NB4 (cell line): ENCODE results near the gene WDR76.

ENCODE experiments used
- DNase-seq: peaks from one replicate; pipeline ENCODE4 v3.0.0; 2010; ENCODE audit warnings: low read depth
- H3K4me3 ChIP-seq: one replicate; pipeline ENCODE4 v1.5.1; 2011; ENCODE audit warnings: mild to moderate bottlenecking, low read depth, low read length, moderate library complexity
- MYC ChIP-seq: IDR thresholded peaks from 2 replicates; pipeline ENCODE4 v1.6.1; 2011; ENCODE audit warnings: low read depth, low read length
- POLR2A ChIP-seq: IDR thresholded peaks from 2 replicates; pipeline ENCODE4 v1.6.1; 2011; ENCODE audit warnings: mild to moderate bottlenecking; ENCODE audit not compliant: insufficient read length; ENCODE audit errors: extremely low read depth
- TF ChIP-seq, protein P1 (sequence below): IDR thresholded peaks from 2 replicates; pipeline ENCODE4 v1.6.1; 2011; ENCODE audit warnings: low read depth, low read length
- TF ChIP-seq, protein P2 (sequence below): IDR thresholded peaks from one replicate; pipeline ENCODE4 v1.5.1; 2012; ENCODE audit warnings: low read depth, low read length

WDR76 gene

DNA sequence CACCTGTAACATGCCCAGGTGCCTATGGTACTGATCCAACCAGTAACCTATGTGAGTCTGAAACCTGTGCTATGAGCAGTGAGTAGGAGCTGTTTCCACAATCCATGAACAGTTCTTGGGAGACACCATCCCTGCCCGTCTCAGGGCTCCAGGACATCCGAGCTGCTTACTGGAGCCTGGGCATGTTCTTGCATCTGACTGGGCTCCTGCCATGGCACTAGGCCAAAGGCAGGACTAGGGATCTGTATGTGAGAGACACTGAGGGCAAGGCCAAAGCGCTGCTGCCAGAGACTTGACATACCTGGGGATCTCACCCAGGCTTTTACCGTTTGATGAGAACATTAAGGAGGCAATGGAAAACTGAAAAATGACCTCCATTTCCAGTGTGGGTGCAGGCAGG is 59.8 kb downstream of the WDR76 start:
- TF ChIP-seq, protein P1, sequence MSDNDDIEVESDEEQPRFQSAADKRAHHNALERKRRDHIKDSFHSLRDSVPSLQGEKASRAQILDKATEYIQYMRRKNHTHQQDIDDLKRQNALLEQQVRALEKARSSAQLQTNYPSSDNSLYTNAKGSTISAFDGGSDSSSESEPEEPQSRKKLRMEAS, result no peak
- no peak for TF ChIP-seq MYC
- H3K4me3 ChIP-seq, result no peak overlapping the region
- DNase-seq, result no peak

DNA sequence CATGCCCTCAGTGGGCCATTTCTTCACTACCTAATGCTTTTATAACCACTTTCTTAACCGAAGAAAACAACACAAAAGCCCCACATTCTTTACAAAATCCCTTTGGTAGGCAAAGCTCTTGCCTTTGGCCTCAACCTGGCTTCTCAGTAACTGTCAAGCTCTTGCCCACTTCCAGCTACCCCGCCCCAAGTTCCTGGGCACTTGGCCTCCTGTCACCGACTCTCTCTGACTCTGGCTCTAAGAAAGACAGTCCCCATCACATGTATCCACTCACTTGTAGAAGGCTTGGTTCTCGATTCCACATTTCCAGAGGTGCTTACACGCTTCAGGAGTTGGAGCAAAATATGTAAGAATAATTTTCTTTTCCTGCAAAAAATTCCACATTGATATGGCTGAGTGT is 61.1 kb downstream of the WDR76 start:
- TF ChIP-seq, protein P1, result no peak
- TF ChIP-seq POLR2A, result no peak
- TF ChIP-seq MYC, result no peak
- TF ChIP-seq, protein P2, sequence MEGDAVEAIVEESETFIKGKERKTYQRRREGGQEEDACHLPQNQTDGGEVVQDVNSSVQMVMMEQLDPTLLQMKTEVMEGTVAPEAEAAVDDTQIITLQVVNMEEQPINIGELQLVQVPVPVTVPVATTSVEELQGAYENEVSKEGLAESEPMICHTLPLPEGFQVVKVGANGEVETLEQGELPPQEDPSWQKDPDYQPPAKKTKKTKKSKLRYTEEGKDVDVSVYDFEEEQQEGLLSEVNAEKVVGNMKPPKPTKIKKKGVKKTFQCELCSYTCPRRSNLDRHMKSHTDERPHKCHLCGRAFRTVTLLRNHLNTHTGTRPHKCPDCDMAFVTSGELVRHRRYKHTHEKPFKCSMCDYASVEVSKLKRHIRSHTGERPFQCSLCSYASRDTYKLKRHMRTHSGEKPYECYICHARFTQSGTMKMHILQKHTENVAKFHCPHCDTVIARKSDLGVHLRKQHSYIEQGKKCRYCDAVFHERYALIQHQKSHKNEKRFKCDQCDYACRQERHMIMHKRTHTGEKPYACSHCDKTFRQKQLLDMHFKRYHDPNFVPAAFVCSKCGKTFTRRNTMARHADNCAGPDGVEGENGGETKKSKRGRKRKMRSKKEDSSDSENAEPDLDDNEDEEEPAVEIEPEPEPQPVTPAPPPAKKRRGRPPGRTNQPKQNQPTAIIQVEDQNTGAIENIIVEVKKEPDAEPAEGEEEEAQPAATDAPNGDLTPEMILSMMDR, result no peak
- DNase-seq, result no peak
- H3K4me3 ChIP-seq, result no peak overlapping the region

DNA sequence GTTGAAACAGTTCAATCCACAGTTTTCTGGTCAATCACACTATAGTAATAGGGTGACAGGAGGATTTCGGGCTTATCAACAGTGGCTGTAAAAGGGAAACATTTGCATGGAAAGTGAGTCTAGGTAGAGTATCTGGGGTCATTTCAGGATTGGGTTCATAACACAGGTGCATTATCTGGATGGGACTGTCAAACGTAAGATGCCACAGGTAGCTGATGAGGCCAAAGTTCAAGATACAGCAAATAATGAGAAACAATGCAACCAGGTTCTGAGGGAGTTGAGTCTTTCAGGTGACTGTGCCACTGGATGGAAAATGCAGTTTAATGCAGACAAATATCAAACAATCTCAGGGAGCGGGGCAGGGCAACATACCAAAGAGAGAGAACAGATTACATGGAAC is 62.2 kb downstream of the WDR76 start:
- H3K4me3 ChIP-seq, result no peak overlapping the region
- DNase-seq, result no peak
- TF ChIP-seq, protein P1, result no peak
- TF ChIP-seq MYC (no peak), POLR2A (no peak)
- TF ChIP-seq, protein P2, result no peak

DNA sequence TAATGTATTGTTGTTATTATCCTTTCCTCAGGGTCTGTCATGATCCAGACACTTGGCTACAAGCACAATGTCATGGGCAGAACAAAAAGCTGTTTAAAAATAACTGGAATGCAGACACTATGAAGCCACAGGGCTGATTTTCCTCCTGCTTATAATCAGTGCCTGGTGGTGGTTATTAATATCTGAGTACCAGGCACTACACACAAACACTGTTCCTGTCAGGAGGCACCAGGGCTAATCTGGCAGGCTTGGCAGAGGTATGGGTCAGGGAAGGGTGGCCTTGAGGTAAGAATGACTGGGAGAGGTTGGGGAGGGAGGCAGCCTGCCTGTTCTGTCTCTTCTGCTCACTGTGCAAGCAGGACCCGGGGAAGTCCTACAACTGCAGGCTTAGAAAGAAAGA is 67.2 kb downstream of the WDR76 start:
- TF ChIP-seq MYC (no peak), POLR2A (no peak)
- TF ChIP-seq, protein P2, result no peak
- TF ChIP-seq, protein P1, result no peak
- no peak for DNase-seq

DNA sequence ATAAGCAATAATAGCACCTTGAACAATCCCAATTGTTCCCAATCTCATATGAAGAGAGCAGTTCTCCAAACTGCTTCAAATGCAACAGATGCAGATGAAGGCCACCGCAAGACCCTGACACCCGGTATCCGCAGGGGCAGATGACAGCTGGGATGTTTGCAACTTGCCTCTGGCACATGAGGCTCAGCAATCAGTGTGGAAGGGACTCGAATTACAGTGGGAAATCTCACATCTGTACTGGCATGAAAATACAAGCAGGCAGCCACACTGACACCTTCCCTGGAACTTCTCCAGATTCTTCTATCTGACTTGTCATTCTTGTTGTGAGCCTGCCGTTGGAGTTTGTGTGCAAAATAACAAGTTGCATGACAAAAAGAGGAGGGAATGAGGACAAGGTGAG is 68.8 kb downstream of the WDR76 start:
- DNase-seq, result no peak
- TF ChIP-seq, protein P2, result no peak
- no peak for TF ChIP-seq POLR2A
- no peak for TF ChIP-seq MYC
- TF ChIP-seq, protein P1, result no peak

More for the DNA sequence above, 67.2 kb downstream of the WDR76 start:
- H3K4me3 ChIP-seq, result no peak overlapping the region

DNA sequence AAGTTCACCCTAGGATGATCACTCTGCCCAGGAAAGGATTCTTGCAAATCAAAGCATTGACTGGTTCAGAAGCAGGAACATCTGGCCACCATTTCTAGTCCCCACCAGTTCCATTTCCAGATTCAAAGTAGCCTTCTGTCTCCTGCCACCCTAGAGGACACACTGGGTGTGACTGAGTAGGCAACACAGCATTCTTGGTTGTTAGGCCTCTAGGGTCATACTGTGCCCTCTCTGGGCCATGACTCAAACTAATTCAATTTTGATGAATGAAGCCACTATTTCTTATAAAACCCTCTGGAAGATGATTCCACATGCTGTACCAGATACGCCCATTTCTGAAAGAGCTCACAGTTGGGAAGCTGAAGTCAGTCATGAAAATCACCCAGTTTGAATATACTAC is 69.7 kb downstream of the WDR76 start:
- no peak overlapping the region for H3K4me3 ChIP-seq
- TF ChIP-seq MYC (no peak), POLR2A (no peak)
- TF ChIP-seq, protein P1, result no peak
- TF ChIP-seq, protein P2, result no peak
- DNase-seq, result no peak

More for the DNA sequence above, 68.8 kb downstream of the WDR76 start:
- H3K4me3 ChIP-seq, result no peak overlapping the region
